GM03348 (cell line): Measurements from ENCODE around the gene HOXC5.
"Not testable (repeated sequence)": the region's sequence is repeated elsewhere in the genome, so short reads cannot be mapped to it uniquely, and the experiment has no call there.

ENCODE experiments used
- DNase-seq: peaks from one replicate; pipeline ENCODE4 v3.0.0; 2012; ENCODE audit warnings: low spot score

Gene HOXC5

GRCh38 chr12:54066408-54066807 lies 33.6 kb downstream of the HOXC5 start:
- no peak for DNase-seq

GRCh38 chr12:54068418-54069070 lies 35.7 kb downstream of the HOXC5 start:
- DNase-seq = no peak

GRCh38 chr12:54071942-54072341 lies 39.1 kb downstream of the HOXC5 start:
- DNase-seq = no peak

- no peak for DNase-seq
These were observed 41.5 kb downstream of the HOXC5 start for GRCh38 chr12:54074308-54074707.

GRCh38 chr12:54075409-54075808 lies 42.6 kb downstream of the HOXC5 start:
- no peak for DNase-seq

GRCh38 chr12:54075974-54076373 lies 43.1 kb downstream of the HOXC5 start:
- DNase-seq = no peak

GRCh38 chr12:54077843-54078242 lies 45.0 kb downstream of the HOXC5 start:
- DNase-seq = not testable (repeated sequence)

- not testable (repeated sequence) for DNase-seq
These were observed 46.3 kb downstream of the HOXC5 start for GRCh38 chr12:54079115-54079514.

- DNase-seq = not testable (repeated sequence)
These were observed 47.4 kb downstream of the HOXC5 start for GRCh38 chr12:54080008-54080924.

GRCh38 chr12:54081053-54081514 lies 48.2 kb downstream of the HOXC5 start:
- DNase-seq = peak; percentile 47

GRCh38 chr12:54081581-54082396 lies 48.9 kb downstream of the HOXC5 start:
- not testable (repeated sequence) for DNase-seq

GRCh38 chr12:54082397-54082892 lies 49.6 kb downstream of the HOXC5 start:
- DNase-seq = peak; percentile 16
